K562 (cell line): ENCODE data around the gene CDC5L. TPM values are rescaled to one million over a fixed set of nuclear protein-coding genes. Genes with fewer than 3 reads are reported as not detected.

Experiments used
- CEBPG ChIP-seq, 3 experiments: fragments of 200-800 bp in 1 of 3; sonication (Bioruptor generic) in 1 of 3; sonication (generic) in 1 of 3; formaldehyde crosslinking in 1 of 3; IDR thresholded peaks in 2 of 3; conservative IDR thresholded peaks in 1 of 3; 2 replicates each; pipeline versions ENCODE4 v1.6.1 to v1.8.0; 2016 to 2022; ENCODE audit warnings: missing compliant biosample characterization in 2 of 3, missing genetic modification characterization in 2 of 3, mild to moderate bottlenecking in 1 of 3, missing genetic modification reagents in 1 of 3
- KAT7 ChIP-seq: sonication (generic); formaldehyde crosslinking; IDR thresholded peaks from 2 replicates; pipeline ENCODE4 v1.8.0; 2022; ENCODE audit warnings: missing genetic modification reagents, mild to moderate bottlenecking, borderline replicate concordance
- KHSRP ChIP-seq: fragments of 450-650 bp; IDR thresholded peaks from 2 replicates; pipeline ENCODE4 v1.6.1; 2017
- MYC ChIP-seq, 2 experiments: fragments of 250-450 bp in 1 of 2; sonication (Bioruptor Pico) in 1 of 2; IDR thresholded peaks; 2 replicates each; pipeline versions ENCODE4 v1.5.1 to v1.6.1; 2012 to 2021; ENCODE audit warnings: low read depth in 2 of 2, borderline replicate concordance in 1 of 2, improper control_type of control experiment in 1 of 2, low read length in 1 of 2, mild to moderate bottlenecking in 1 of 2, moderate library complexity in 1 of 2
- NFIX ChIP-seq: fragments of 250-450 bp; sonication (Bioruptor Pico); IDR thresholded peaks from 2 replicates; pipeline ENCODE4 v1.4.0; 2020; ENCODE audit warnings: low read depth, mild to moderate bottlenecking, moderate library complexity
- NRF1 ChIP-seq, 2 experiments: fragments of 450-650 bp; IDR thresholded peaks in 1 of 2; conservative IDR thresholded peaks in 1 of 2; 2 replicates each; pipeline ENCODE4 v1.6.1; 2014; ENCODE audit warnings: mild to moderate bottlenecking in 2 of 2
- PRDM10 ChIP-seq: fragments of 450-650 bp; IDR thresholded peaks from 2 replicates; pipeline ENCODE4 v1.6.1; 2018; ENCODE audit not compliant: partially characterized antibody
- RFX5 ChIP-seq: IDR thresholded peaks from 2 replicates; pipeline ENCODE4 v1.6.1; 2011; ENCODE audit warnings: low read depth, mild to moderate bottlenecking, improper control_type of control experiment, low read length
- SAP30 ChIP-seq: fragments of 200-600 bp; sonication (generic); IDR thresholded peaks from 2 replicates; pipeline ENCODE4 v1.6.1; 2012; ENCODE audit warnings: borderline replicate concordance, low read depth, mild to moderate bottlenecking, moderate library complexity, low read length, control low read depth, inconsistent platforms; ENCODE audit not compliant: insufficient read depth, poor library complexity, severe bottlenecking
- TAF7 ChIP-seq: fragments of 450-650 bp; IDR thresholded peaks from 2 replicates; pipeline ENCODE4 v1.6.1; 2016; ENCODE audit warnings: missing genetic modification characterization, missing compliant biosample characterization
- ZNF165 ChIP-seq: fragments of 250-450 bp; sonication (Bioruptor Pico); IDR thresholded peaks from 2 replicates; pipeline ENCODE4 v1.4.0; 2020; ENCODE audit warnings: borderline replicate concordance
- ZNF217 ChIP-seq: sonication (generic); formaldehyde crosslinking; IDR thresholded peaks from 2 replicates; pipeline ENCODE4 v1.8.0; 2022; ENCODE audit warnings: mild to moderate bottlenecking, missing genetic modification reagents
- ZNF507 ChIP-seq: conservative IDR thresholded peaks from 2 replicates; pipeline ENCODE4 v1.6.1; 2017; ENCODE audit warnings: missing genetic modification characterization, missing compliant biosample characterization
- polyA plus RNA-seq, 8 experiments: library from polyadenylated mRNA; depleted of rRNA in 4 of 8; stranded (reverse) in 5 of 8; unstranded in 3 of 8; fragments of >200 nt; fragmentation: Nextera tagmentation in 2 of 8; fragmentation: Illumina TruSeq in 1 of 8; extraction: Ambion mirVana in 2 of 8; extraction: Trizol in 1 of 8; gene quantifications; 2 replicates each; pipeline versions ENCODE4 v1.2.1 to v1.2.3, GENCODE V29; 2011 to 2014; ENCODE audit warnings: inconsistent platforms in 1 of 8, missing spikeins in 1 of 8
- total RNA-seq, 7 experiments: library from RNA; depleted of rRNA in 6 of 7; stranded (reverse); fragments of >200 nt in 6 of 7; fragmentation: Illumina TruSeq in 2 of 7; extraction: Trizol in 2 of 7; gene quantifications; 2 replicates each; pipeline versions ENCODE4 v1.2.1 to v1.2.3, GENCODE V29; 2011 to 2021; ENCODE audit warnings: low replicate concordance in 1 of 7
- TF ChIP-seq, protein P1 (sequence below): fragments of 450-650 bp; IDR thresholded peaks from 2 replicates; pipeline ENCODE4 v1.7.1; 2018; ENCODE audit warnings: mild to moderate bottlenecking, low read depth; ENCODE audit not compliant: partially characterized antibody
- TF ChIP-seq, protein P2 (sequence below): fragments of 450-650 bp; formaldehyde crosslinking; IDR thresholded peaks from 2 replicates; pipeline ENCODE4 v1.4.0; 2020; ENCODE audit warnings: mild to moderate bottlenecking
- TF ChIP-seq, protein P3 (sequence below): fragments of 450-650 bp; IDR thresholded peaks from 2 replicates; pipeline ENCODE4 v1.6.1; 2017; ENCODE audit warnings: antibody characterized with exemption

Gene CDC5L
- total and polyA plus RNA-seq, 9 of the 15 experiments (the other 6 are each of a cell fraction or from before 2014, with no cell fraction given) = 22.3 to 44.2 (median 30.8) TPM

DNA sequence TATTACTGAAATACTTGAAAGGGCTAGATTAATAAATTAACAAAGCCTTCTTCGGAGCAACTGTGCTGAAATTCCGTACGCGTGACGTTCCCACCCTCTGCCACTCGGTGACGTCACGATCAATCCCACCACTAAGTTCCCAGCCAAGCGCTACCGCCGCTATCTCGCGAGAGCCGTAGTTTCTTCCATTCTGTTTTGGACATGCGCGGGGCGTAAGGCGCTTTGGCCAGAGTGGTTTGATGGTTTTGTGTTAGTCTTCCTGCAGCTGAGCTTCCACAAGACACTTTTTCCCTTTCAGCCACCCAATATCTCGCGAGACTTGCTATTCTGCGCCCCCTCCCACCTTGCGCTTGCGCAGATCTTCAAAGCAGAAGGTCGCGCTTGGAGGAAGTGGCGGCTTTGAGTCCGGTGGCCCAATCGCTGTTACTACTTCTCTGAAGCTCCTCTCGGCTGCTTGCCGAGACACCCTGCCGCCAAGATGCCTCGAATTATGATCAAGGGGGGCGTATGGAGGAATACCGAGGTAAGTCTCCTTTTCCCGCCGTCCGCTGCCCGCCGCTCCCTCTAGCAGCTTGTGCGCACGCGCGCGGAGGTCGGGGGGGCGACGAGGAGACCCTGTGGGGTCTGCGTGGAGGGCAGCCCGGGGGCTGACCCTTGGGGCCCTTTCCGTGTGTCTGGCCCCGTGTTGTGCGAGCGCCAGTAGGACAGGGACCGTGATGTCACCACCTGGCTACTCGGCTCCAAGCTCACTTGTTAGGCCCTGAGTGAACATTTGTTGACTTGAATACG, at the start of gene CDC5L (continued):
- no peak for TF ChIP-seq ZNF217 (CRISPR knock-in tag)
- TF ChIP-seq ZNF165 (CRISPR knock-in tag) = no peak
- TF ChIP-seq, protein P1, sequence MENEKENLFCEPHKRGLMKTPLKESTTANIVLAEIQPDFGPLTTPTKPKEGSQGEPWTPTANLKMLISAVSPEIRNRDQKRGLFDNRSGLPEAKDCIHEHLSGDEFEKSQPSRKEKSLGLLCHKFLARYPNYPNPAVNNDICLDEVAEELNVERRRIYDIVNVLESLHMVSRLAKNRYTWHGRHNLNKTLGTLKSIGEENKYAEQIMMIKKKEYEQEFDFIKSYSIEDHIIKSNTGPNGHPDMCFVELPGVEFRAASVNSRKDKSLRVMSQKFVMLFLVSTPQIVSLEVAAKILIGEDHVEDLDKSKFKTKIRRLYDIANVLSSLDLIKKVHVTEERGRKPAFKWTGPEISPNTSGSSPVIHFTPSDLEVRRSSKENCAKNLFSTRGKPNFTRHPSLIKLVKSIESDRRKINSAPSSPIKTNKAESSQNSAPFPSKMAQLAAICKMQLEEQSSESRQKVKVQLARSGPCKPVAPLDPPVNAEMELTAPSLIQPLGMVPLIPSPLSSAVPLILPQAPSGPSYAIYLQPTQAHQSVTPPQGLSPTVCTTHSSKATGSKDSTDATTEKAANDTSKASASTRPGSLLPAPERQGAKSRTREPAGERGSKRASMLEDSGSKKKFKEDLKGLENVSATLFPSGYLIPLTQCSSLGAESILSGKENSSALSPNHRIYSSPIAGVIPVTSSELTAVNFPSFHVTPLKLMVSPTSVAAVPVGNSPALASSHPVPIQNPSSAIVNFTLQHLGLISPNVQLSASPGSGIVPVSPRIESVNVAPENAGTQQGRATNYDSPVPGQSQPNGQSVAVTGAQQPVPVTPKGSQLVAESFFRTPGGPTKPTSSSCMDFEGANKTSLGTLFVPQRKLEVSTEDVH = peak; percentile 78
- peak; percentile 87 for TF ChIP-seq TAF7 (tag)
- peak; percentile 96 for TF ChIP-seq KHSRP
- TF ChIP-seq NFIX = no peak
- TF ChIP-seq, protein P2, sequence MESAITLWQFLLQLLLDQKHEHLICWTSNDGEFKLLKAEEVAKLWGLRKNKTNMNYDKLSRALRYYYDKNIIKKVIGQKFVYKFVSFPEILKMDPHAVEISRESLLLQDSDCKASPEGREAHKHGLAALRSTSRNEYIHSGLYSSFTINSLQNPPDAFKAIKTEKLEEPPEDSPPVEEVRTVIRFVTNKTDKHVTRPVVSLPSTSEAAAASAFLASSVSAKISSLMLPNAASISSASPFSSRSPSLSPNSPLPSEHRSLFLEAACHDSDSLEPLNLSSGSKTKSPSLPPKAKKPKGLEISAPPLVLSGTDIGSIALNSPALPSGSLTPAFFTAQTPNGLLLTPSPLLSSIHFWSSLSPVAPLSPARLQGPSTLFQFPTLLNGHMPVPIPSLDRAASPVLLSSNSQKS (CRISPR knock-in tag) = no peak
- TF ChIP-seq CEBPG (CRISPR knock-in tag; IDR thresholded peaks at IDR 0.05) = peak; percentile 45; the same call in 1 of the 2 replicates
- TF ChIP-seq CEBPG (tag; conservative IDR thresholded peaks at IDR 0.05 in 1 of 2, IDR thresholded peaks at IDR 0.05 in 1 of 2) = no peak
- no peak for TF ChIP-seq ZNF507 (tag)
- peak; percentile 48 for TF ChIP-seq PRDM10
- TF ChIP-seq KAT7 (CRISPR knock-in tag) = peak; percentile 84; the same call in 1 of the 2 replicates
- peak; percentile 99 for TF ChIP-seq NRF1 (conservative IDR thresholded peaks at IDR 0.05 in 1 of 2, IDR thresholded peaks at IDR 0.05 in 1 of 2)
- peak; percentile 68 for TF ChIP-seq MYC (IDR thresholded peaks at IDR 0.05; ENCODE audit: low read depth, low read length)
- peak; percentile 78; the same call in 1 of the 2 replicates for TF ChIP-seq MYC (CRISPR knock-in tag; IDR thresholded peaks at IDR 0.05; ENCODE audit: borderline replicate concordance, low read depth)
- no peak; the same call in 1 of the 2 replicates for TF ChIP-seq RFX5
- TF ChIP-seq, protein P3, sequence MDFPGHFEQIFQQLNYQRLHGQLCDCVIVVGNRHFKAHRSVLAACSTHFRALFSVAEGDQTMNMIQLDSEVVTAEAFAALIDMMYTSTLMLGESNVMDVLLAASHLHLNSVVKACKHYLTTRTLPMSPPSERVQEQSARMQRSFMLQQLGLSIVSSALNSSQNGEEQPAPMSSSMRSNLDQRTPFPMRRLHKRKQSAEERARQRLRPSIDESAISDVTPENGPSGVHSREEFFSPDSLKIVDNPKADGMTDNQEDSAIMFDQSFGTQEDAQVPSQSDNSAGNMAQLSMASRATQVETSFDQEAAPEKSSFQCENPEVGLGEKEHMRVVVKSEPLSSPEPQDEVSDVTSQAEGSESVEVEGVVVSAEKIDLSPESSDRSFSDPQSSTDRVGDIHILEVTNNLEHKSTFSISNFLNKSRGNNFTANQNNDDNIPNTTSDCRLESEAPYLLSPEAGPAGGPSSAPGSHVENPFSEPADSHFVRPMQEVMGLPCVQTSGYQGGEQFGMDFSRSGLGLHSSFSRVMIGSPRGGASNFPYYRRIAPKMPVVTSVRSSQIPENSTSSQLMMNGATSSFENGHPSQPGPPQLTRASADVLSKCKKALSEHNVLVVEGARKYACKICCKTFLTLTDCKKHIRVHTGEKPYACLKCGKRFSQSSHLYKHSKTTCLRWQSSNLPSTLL = no peak
- peak; percentile 84 for TF ChIP-seq SAP30
